K562 (cell line): ENCODE results near the gene FRYL. TPM values are rescaled to one million over a fixed set of nuclear protein-coding genes. Genes with fewer than 3 reads are reported as not detected.

Experiments
- ARID3B ChIP-seq: fragments of 250-450 bp; sonication (Bioruptor Pico); IDR thresholded peaks from 2 replicates; pipeline ENCODE4 v1.4.0; 2020; ENCODE audit warnings: borderline replicate concordance
- CBFA2T3 ChIP-seq: fragments of 450-650 bp; IDR thresholded peaks from 2 replicates; pipeline ENCODE4 v1.6.1; 2017
- CBFB ChIP-seq: sonication (generic); formaldehyde crosslinking; IDR thresholded peaks from 2 replicates; pipeline ENCODE4 v1.4.0; 2020; ENCODE audit warnings: mild to moderate bottlenecking, missing genetic modification reagents
- CREB3L1 ChIP-seq: fragments of 450-650 bp; IDR thresholded peaks from 2 replicates; pipeline ENCODE4 v1.6.1; 2014; ENCODE audit warnings: low read depth, mild to moderate bottlenecking, moderate library complexity, borderline replicate concordance
- DMBX1 ChIP-seq: fragments of 250-450 bp; sonication (Bioruptor Pico); IDR thresholded peaks from 2 replicates; pipeline ENCODE4 v1.8.0; 2022; ENCODE audit warnings: inconsistent platforms, mild to moderate bottlenecking, moderate library complexity, borderline replicate concordance
- DPF2 ChIP-seq: fragments of 450-650 bp; IDR thresholded peaks from 2 replicates; pipeline ENCODE4 v1.6.1; 2016
- E4F1 ChIP-seq: fragments of 250-450 bp; sonication (Bioruptor Pico); IDR thresholded peaks from 2 replicates; pipeline ENCODE4 v1.5.0; 2021; ENCODE audit warnings: mild to moderate bottlenecking, borderline replicate concordance
- FOXM1 ChIP-seq, 2 experiments: fragments of 450-650 bp in 1 of 2; sonication (generic) in 1 of 2; formaldehyde crosslinking in 1 of 2; IDR thresholded peaks; 2 replicates each; pipeline versions ENCODE4 v1.6.1 to v1.9.0; 2017 to 2022; ENCODE audit warnings: low read depth in 2 of 2, mild to moderate bottlenecking in 2 of 2, missing genetic modification reagents in 1 of 2, moderate library complexity in 1 of 2
- HOMEZ ChIP-seq: fragments of 250-450 bp; sonication (Bioruptor Pico); IDR thresholded peaks from 2 replicates; pipeline ENCODE4 v1.4.0; 2020; ENCODE audit warnings: mild to moderate bottlenecking, moderate library complexity
- IFI16 ChIP-seq: fragments of 250-450 bp; sonication (Bioruptor Pico); IDR thresholded peaks from 2 replicates; pipeline ENCODE4 v2.1.2; 2022; ENCODE audit warnings: mild to moderate bottlenecking, inconsistent platforms
- MAFF ChIP-seq: IDR thresholded peaks from 2 replicates; pipeline ENCODE4 v1.6.1; 2012; ENCODE audit warnings: low read length, improper control_type of control experiment
- MAFG ChIP-seq: fragments of 450-650 bp; conservative IDR thresholded peaks from 2 replicates; pipeline ENCODE4 v1.6.1; 2016; ENCODE audit warnings: missing genetic modification characterization, missing compliant biosample characterization
- NR2C1 ChIP-seq, 2 experiments: fragments of 450-650 bp; IDR thresholded peaks; 2 replicates each; pipeline ENCODE4 v1.6.1; 2017; ENCODE audit warnings: mild to moderate bottlenecking in 2 of 2, antibody characterized with exemption in 1 of 2, inconsistent platforms in 1 of 2, missing compliant biosample characterization in 1 of 2, missing genetic modification characterization in 1 of 2
- NR2C2 ChIP-seq, 2 experiments: fragments of 200-800 bp in 1 of 2; sonication (Bioruptor generic) in 1 of 2; sonication (generic) in 1 of 2; formaldehyde crosslinking in 1 of 2; IDR thresholded peaks; 2 replicates each; pipeline versions ENCODE4 v1.6.1 to v1.8.0; 2016 to 2022; ENCODE audit warnings: mild to moderate bottlenecking in 1 of 2, missing compliant biosample characterization in 1 of 2, missing genetic modification characterization in 1 of 2, missing genetic modification reagents in 1 of 2
- PML ChIP-seq: IDR thresholded peaks from 2 replicates; pipeline ENCODE4 v1.6.1; 2012; ENCODE audit warnings: low read length, inconsistent platforms
- POLR2A ChIP-seq: fragments of 450-650 bp; conservative IDR thresholded peaks from 2 replicates; pipeline ENCODE4 v1.6.1; 2016
- SP2 ChIP-seq: IDR thresholded peaks from 2 replicates; pipeline ENCODE4 v1.6.1; 2011; ENCODE audit warnings: mild to moderate bottlenecking, low read depth, low read length, moderate library complexity; ENCODE audit not compliant: poor library complexity, severe bottlenecking; ENCODE audit errors: extremely low read depth
- SPI1 ChIP-seq: IDR thresholded peaks from 2 replicates; pipeline ENCODE4 v1.6.1; 2011; ENCODE audit warnings: low read depth, low read length, control low read depth, borderline replicate concordance
- SRSF7 ChIP-seq: fragments of 200-400 bp; formaldehyde crosslinking; optimal IDR thresholded peaks from 2 replicates; pipeline ENCODE3; 2017; ENCODE audit warnings: mild to moderate bottlenecking, low read depth, low read length
- XRCC5 ChIP-seq: fragments of 200-400 bp; formaldehyde crosslinking; IDR thresholded peaks from 2 replicates; pipeline ENCODE4 v1.6.1; 2017; ENCODE audit warnings: low read depth, mild to moderate bottlenecking, low read length
- ZC3H4 ChIP-seq: sonication (generic); formaldehyde crosslinking; IDR thresholded peaks from 2 replicates; pipeline ENCODE4 v1.9.0; 2021; ENCODE audit warnings: missing genetic modification reagents, borderline replicate concordance
- ZNF140 ChIP-seq: fragments of 250-450 bp; sonication (Bioruptor Pico); IDR thresholded peaks from 2 replicates; pipeline ENCODE4 v1.8.0; 2021; ENCODE audit warnings: moderate library complexity, mild to moderate bottlenecking, inconsistent platforms
- ZNF764 ChIP-seq: fragments of 250-450 bp; sonication (Bioruptor Pico); IDR thresholded peaks from 2 replicates; pipeline ENCODE4 v1.4.0; 2020; ENCODE audit warnings: low read depth, mild to moderate bottlenecking, moderate library complexity
- polyA plus RNA-seq, 8 experiments: library from polyadenylated mRNA; depleted of rRNA in 4 of 8; stranded (reverse) in 5 of 8; unstranded in 3 of 8; fragments of >200 nt; fragmentation: Nextera tagmentation in 2 of 8; fragmentation: Illumina TruSeq in 1 of 8; extraction: Ambion mirVana in 2 of 8; extraction: Trizol in 1 of 8; gene quantifications; 2 replicates each; pipeline versions ENCODE4 v1.2.1 to v1.2.3, GENCODE V29; 2011 to 2014; ENCODE audit warnings: inconsistent platforms in 1 of 8, missing spikeins in 1 of 8
- total RNA-seq, 7 experiments: library from RNA; depleted of rRNA in 6 of 7; stranded (reverse); fragments of >200 nt in 6 of 7; fragmentation: Illumina TruSeq in 2 of 7; extraction: Trizol in 2 of 7; gene quantifications; 2 replicates each; pipeline versions ENCODE4 v1.2.1 to v1.2.3, GENCODE V29; 2011 to 2021; ENCODE audit warnings: low replicate concordance in 1 of 7

FRYL gene
- total and polyA plus RNA-seq, 9 of the 15 experiments (the other 6 are each of a cell fraction or from before 2014, with no cell fraction given) = 7.2 to 34.9 (median 15.9) TPM

GRCh38 chr4:48504352-48504751 lies 275.7 kb downstream of the FRYL start (continued):
- TF ChIP-seq IFI16 (CRISPR knock-in tag) (no peak), SP2 (no peak), NR2C2 (CRISPR knock-in tag; IDR thresholded peaks at IDR 0.05) (no peak), NR2C2 (tag; IDR thresholded peaks at IDR 0.05) (0 out of 2 replicates have a peak, but pooled peaks have one; percentile 21), CREB3L1 (no peak), ZNF764 (no peak), ZC3H4 (CRISPR knock-in tag) (no peak), NR2C1 (IDR thresholded peaks at IDR 0.05) (no peak), NR2C1 (tag; IDR thresholded peaks at IDR 0.05) (0 out of 2 replicates have a peak, but pooled peaks have one; percentile 13), E4F1 (no peak), ZNF140 (no peak), CBFB (CRISPR knock-in tag) (no peak), HOMEZ (CRISPR knock-in tag) (no peak), CBFA2T3 (no peak), POLR2A (no peak), DMBX1 (CRISPR knock-in tag) (no peak), SPI1 (no peak), FOXM1 (IDR thresholded peaks at IDR 0.05; ENCODE audit: low read depth) (no peak), FOXM1 (CRISPR knock-in tag; IDR thresholded peaks at IDR 0.05; ENCODE audit: low read depth) (no peak), SRSF7 (no peak), MAFF (peak; percentile 88), MAFG (tag) (peak; percentile 97), XRCC5 (no peak), DPF2 (peak; percentile 72), PML (no peak), ARID3B (CRISPR knock-in tag) (no peak)
